CD4-positive, alpha-beta T cell treated with Interleukin-4 for 4 hours (primary cell): ENCODE data around the gene CHST14.

Experiments
- DNase-seq: peaks from one replicate; pipeline ENCODE4 v3.0.0-alpha.2; 2020

The CHST14 gene, protein sequence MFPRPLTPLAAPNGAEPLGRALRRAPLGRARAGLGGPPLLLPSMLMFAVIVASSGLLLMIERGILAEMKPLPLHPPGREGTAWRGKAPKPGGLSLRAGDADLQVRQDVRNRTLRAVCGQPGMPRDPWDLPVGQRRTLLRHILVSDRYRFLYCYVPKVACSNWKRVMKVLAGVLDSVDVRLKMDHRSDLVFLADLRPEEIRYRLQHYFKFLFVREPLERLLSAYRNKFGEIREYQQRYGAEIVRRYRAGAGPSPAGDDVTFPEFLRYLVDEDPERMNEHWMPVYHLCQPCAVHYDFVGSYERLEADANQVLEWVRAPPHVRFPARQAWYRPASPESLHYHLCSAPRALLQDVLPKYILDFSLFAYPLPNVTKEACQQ

DNA sequence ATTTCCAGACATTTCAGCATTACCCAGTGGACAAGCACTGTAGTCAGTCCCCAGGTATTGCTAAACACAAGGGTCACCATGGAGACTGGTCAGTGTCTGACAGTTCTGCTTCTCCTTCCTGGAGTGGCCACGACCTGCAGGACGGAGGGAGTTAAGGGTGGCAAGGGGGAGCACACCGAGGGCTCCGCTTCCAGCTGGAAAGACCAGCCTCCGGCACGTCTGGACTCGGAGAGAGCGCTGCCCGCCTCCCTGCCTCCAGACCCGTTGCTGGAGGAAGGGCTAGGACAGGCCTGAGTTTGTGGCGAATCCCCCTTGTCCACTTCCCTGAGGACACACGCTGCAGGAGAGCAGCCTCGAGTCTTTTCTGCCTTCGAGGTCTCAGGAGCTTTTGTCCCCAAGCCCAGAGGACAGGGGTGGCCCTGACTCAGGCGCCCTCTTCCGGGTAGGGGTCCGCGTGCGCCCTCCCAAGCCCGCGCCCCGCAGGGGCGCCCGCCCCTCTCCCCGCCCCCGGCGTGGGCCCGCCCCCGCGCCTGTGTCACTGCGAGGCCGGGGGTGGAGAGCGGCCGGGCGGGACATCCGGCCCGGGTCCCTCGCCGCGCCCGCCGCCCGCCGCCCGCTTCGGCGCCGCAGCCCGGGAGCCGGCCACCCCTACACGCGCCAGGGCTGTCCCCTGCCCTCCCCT lies at the start of gene CHST14:
Gene CHST14, plus strand, starts transcription at position 562 of the 682 bp plus-strand sequence. CDS start 230 bp downstream, outside the sequence.
- DNase-seq = peak; percentile 42

- peak; percentile 66 for DNase-seq
Measured at GRCh38 chr15:40421246-40422157, 49.3 kb upstream of the CHST14 start.

DNA sequence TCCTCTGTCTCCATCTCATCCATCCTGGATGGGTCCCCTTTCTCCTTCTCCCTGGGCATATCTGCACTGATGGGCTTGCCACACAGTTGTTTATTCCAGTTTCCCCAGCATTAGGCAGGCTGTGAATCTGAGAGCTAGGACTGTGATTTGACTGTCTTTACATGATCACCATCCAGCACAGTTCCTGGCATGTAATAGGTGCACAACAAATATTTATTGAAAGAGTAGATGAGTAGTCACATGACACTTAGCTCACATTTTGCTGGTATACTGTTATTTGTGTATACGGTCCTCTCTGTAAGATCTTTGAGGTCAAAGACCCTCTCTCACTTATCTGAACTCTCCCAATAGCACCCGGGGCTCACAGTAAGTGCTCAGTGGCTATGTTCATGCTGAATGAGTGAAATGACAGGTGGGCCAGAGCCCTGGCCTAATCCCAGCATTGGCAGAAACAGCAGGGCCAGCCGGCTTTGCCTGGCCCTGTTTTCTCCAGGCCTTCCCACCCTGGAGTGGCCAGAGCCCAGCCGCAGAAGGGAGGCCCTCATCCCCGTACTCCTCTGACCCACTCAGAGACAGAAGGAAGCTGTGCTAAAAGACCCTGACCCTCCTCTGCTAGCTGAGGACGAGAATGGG lies 46.2 kb upstream of the CHST14 start:
- DNase-seq = no peak

- DNase-seq = no peak
Measured at GRCh38 chr15:40425681-40426080, 45.1 kb upstream of the CHST14 start.

- DNase-seq = no peak
Measured at GRCh38 chr15:40427188-40427587, 43.6 kb upstream of the CHST14 start.

GRCh38 chr15:40428185-40428584 lies 42.6 kb upstream of the CHST14 start:
- DNase-seq = no peak

DNA sequence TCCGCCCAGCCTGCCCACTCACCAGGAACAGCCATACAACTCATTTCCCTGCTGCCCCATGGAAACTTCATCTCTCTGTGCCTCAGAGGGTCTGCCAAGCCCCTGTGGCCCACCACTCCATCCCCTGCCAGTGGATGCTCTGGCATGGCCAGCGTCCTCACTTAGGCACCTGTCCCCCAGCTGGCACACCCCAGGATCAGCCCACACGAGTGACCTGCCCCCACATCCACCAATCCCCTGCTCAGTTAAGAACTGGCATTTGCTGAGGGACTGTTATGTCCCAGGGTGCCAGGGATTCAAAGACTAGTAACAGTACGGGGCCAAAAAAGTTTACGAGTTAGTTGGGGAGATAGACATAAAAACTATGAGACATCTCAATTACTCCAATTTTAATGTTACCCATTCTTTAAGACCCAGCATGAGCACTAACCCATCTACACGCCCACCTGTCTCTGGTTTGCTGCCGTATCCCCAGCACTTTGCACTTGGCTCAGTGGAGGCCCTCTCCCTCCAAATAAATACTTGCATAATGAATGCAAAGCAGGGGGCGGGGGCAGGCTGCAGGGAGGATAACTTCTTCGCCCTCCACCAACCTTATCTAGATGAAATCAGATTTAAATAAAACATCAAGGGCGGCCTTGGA lies 41.6 kb upstream of the CHST14 start:
- no peak for DNase-seq

GRCh38 chr15:40430271-40430805 lies 40.4 kb upstream of the CHST14 start:
- DNase-seq = no peak

DNA sequence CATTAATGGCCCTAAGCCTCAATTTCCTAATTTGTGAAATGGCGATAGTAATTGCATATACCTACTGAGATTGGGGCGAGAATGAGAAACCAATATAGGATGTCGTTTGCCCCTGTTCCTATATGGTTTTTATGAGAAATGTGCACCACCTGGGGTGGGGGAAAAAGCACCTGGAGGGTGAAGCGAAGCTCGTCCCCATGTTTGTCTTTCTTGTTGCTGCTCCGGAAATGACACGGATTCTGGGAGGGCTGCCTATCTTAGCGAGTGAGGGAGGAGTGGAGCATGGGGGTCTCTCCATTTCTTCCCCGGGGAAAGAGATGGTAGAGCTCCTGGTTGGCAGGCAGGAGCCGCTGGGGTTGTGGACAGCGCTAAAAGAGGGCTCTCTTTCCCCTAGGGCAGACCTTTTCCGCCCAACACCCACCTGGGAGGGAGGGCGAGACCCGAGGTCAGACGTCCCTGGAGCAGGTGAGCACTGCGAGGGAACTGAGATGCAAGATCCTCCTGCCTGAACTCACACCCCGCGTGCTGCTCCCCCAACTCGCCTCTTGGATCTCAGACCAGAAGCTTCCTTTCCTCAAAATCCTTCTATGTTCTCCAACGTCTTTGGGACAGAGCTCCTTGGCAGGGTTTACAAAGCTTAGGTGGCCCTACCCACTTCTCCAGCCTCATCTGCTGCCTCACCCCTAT lies 35.6 kb upstream of the CHST14 start:
- no peak for DNase-seq

- no peak for DNase-seq
Measured at GRCh38 chr15:40435710-40436089, 35.1 kb upstream of the CHST14 start.

- no peak for DNase-seq
Measured at GRCh38 chr15:40436116-40436891, 34.5 kb upstream of the CHST14 start.

DNA sequence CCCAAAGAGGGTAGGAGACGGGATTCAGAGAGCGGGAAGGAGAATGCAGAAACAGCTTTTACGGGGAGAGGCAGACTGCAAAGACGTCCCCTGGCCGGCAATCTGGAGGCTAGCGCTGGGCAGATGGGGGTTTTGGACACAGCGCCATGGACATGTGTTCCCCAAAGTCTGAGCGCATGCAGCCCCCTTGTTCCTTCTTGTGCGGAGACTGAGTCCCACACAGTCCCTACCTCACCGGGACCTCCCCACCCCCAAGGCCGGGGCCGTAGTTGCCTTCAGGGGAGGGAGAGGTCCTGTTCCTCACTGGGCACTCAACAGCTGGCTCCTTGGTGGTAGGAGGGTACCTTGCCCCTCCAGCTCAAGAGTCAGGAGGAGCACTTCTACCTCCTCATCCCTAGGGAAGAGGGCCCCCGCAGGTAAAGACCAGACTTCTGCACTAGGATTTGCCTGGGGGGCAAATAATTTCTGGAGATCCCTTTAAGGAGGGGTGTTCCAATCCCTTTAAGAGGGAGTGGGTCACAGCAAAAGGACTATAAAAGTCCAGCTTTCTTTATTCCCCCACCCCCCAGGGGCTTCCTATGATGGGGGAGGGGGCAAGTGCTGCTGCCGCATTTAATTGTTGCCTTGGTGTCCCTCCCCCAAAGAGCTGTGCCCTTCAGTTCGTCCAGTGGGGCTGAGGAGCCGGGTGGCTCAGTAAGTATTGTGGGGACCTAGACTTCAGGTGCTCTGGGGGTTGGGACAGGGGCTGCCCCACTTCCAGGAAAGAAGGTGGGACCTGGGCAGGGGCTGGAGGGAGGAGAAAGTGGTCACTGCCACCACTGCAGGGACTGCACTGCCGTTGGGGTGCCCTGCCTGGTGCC lies 33.7 kb upstream of the CHST14 start:
- no peak for DNase-seq

DNA sequence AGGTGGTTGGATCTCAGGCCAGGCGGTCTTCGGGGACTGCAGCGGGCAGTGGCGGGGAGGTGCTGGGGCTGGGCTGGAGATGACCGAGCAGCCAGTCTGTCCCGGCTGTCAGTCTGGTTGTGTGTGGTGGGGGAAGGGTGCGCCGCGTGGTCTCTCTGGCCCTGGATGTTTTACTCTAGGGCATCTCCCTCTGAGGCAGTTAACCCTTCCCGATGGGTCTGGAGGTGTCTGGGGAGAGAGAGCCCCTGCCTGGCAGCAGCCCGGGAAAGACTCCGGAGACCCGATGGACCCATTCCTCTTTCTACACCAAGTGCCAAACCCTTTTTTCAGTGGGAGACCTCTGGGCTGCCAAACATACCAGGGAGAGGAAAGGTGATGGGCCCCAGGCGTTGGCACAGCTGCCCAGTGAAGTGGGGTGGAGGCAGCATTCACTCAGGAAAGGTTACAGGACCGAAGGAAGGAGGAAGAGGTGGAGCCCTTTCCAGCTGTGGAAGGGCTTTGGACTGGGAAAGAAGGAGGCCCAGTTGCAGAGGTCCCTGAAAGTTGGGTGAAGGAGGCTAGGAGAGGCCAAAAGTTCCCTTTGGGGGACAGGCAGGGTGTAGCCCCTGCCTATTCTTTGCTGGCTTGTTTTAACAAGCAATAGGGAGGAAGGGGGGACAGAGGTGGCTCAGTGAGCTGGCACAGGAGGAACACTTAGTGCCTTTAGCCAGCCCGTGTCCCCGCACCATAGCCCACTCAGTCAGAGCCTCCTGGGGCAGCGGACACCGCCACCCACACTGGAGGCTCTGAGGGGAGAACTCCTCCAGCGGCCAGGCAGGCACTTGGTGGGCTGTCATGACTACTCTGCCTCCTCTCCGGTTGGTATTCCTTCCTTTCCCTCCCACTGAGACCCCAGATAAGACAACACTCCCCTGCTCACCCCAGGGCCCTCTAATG lies 32.8 kb upstream of the CHST14 start:
- DNase-seq = no peak

- DNase-seq = no peak
Measured at GRCh38 chr15:40438712-40439111, 32.1 kb upstream of the CHST14 start.

GRCh38 chr15:40439461-40439959 lies 31.3 kb upstream of the CHST14 start:
- DNase-seq = no peak

DNA sequence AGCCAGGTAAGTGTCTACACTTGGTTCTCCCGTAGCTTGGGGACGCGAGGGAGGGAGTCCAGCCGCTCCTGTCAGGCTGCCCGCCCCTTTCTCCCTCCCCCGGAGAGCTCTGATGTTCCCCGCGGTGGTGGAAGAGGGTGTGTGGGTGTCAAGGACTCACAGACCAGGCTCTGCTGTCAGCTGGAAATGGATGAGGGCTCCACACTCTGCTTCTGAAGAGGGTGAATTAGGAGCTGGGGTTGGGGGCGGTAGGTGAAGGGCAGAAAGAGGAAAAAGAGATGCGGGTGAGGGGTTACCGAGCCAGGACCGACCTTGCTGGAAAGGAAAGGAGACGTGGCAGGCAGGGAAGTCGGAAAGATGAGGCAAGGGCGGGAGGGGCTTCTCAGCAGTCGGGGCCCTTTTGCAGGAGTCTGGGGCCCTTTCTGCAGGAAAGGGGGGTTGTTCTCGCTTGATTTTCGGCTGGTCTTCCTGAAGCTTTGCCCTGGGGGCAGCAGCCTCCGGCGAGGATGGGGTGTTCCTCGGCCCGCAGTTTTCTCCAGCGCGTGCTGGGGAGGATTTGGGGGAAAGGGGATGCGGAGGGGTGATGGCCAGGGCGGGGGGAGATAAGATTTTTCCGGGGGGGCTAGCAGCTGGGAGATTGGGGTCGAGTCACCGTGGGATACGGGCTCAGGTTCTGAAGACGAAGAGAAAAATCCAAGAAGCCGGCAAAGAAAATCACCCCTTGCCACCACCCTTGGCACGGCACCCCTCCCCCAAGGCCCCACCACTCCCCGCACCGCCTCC lies 30.6 kb upstream of the CHST14 start:
- no peak for DNase-seq
